ENCODE data around the gene CDH4. TPM values are rescaled to one million over a fixed set of nuclear protein-coding genes. Genes with fewer than 3 reads are reported as not detected.

Gene CDH4
- total and polyA plus RNA-seq, 2 donors (not counting 1 experiment from before 2014, with no cell fraction given), result not detected

DNA sequence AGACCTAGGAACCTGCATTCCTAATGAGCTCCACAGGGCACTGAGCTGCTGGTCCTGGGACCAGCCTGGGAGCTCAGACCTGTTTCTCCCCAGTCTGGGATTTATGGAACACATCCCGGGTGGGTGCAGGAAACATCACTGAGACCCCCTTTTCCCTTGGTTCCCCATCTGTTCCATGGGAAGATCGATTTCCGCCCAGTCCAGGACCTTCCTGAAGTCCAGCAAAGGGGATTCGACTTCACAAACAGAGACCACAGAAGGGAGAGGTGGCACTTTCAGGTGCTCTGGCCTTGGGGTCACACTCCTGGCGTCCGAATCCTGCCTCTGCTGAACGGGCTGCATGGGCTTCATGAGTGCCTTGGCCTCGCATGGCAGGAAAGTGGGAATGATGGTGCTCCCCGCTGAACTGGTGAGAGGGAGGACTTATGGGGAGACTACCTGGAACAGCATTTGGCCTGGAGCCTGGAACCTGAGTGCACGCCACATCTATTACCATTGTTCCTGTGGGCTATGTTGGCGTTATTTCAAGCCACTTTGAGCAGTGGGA is 517.3 kb downstream of the CDH4 start:
- Histone ChIP-seq H3K79me2 (ENCODE audit: control insufficient read depth, insufficient read depth, low read length) (no peaks in the 10 kb centered on the region), H3K9ac (ENCODE audit: low read length) (no peak overlapping the region), H4K20me1 (ENCODE audit: control insufficient read depth, insufficient read depth, low read length, poor library complexity, severe bottlenecking) (no peaks in the 10 kb centered on the region), H3K27ac (ENCODE audit: low read length in 2 of 2) (no peak overlapping the region), H3K36me3 (replicated peaks in 1 of 2; ENCODE audit: control extremely low read depth in 1 of 2, control insufficient read depth in 1 of 2, extremely low read depth in 1 of 2, insufficient read depth in 2 of 2, low read length in 1 of 2) (no peaks in the 10 kb centered on the region), H3K27me3 (replicated peaks in 1 of 4; ENCODE audit: control extremely low read depth in 1 of 4, control insufficient read depth in 3 of 4, insufficient read depth in 4 of 4, low read length in 3 of 4) (no peaks in the 10 kb centered on the region), H3K9me3 (ENCODE audit: control extremely low read depth in 1 of 3, control insufficient read depth in 2 of 3, insufficient read depth in 1 of 3, low read length in 2 of 3) (peaks cover 0 to 26% (median 0%) of the 10 kb centered on the region in 3 donors), H3K4me2 (replicated peaks; ENCODE audit: low read depth, low read length, poor library complexity, severe bottlenecking) (no peak overlapping the region), H3K4me1 (ENCODE audit: control insufficient read depth in 2 of 2, insufficient read depth in 2 of 2, low read length in 2 of 2) (no peaks in the 10 kb centered on the region), H3K4me3 (ENCODE audit: control extremely low read depth in 1 of 5, extremely low read depth in 1 of 5, insufficient read depth in 1 of 5, low read depth in 2 of 5, low read length in 4 of 5) (no peak overlapping the region), H2AFZ (ENCODE audit: insufficient read depth, low read depth, low read length, poor library complexity, severe bottlenecking) (no peak overlapping the region)
- Mint-ChIP-seq H3K4me1 (no peaks in the 10 kb centered on the region), H3K9me3 (ENCODE audit: insufficient read depth) (no peaks in the 10 kb centered on the region), H3K4me3 (no peak overlapping the region), H3K27me3 (no peaks in the 10 kb centered on the region), H3K27ac (no peak overlapping the region)
- TF ChIP-seq EZH2 (IDR thresholded peaks at IDR 0.05; ENCODE audit: borderline replicate concordance, insufficient read depth, low read depth, low read length, poor library complexity, severe bottlenecking), result no peak
- TF ChIP-seq, protein P1, sequence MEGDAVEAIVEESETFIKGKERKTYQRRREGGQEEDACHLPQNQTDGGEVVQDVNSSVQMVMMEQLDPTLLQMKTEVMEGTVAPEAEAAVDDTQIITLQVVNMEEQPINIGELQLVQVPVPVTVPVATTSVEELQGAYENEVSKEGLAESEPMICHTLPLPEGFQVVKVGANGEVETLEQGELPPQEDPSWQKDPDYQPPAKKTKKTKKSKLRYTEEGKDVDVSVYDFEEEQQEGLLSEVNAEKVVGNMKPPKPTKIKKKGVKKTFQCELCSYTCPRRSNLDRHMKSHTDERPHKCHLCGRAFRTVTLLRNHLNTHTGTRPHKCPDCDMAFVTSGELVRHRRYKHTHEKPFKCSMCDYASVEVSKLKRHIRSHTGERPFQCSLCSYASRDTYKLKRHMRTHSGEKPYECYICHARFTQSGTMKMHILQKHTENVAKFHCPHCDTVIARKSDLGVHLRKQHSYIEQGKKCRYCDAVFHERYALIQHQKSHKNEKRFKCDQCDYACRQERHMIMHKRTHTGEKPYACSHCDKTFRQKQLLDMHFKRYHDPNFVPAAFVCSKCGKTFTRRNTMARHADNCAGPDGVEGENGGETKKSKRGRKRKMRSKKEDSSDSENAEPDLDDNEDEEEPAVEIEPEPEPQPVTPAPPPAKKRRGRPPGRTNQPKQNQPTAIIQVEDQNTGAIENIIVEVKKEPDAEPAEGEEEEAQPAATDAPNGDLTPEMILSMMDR (IDR thresholded peaks at IDR 0.05), result no peak
- intact Hi-C loops (cut with micrococcal nuclease), result no loop called here
- ChIA-PET POLR2A (no interaction called here), CTCF (no interaction called here)
- WGBS (ENCODE audit: insufficient coverage), result 89% methylated on average over 9 of the region's 11 CpGs
- ATAC-seq (ENCODE audit: low read depth), result no peak
- no peak for DNase-seq

DNA sequence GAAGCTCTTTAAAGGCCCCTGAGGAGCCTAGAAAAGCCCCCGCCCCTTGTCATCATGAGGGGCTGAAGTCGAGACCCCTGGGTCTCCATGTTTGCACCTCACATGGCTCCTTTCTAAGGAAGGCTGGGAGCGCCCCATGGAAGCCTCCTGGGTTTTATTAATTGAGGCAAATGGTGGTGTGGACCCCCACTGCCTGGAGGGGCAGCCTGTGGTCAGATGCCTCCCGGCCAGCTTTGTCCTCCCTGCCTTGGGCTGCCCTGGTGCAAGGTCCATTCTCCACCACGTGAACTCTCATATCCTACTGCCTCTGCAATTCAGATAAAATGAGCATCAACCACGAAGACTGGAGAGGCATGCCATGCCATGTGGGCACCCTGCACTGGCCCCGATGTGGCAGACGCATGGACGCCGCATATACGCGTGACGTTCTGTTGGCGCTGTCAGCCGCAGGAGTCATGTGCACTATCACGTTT is 518.1 kb downstream of the CDH4 start:
- TF ChIP-seq EZH2 (IDR thresholded peaks at IDR 0.05; ENCODE audit: borderline replicate concordance, insufficient read depth, low read depth, low read length, poor library complexity, severe bottlenecking), result no peak
- TF ChIP-seq, protein P1 (IDR thresholded peaks at IDR 0.05), result no peak
- DNase-seq (no peak), ATAC-seq (ENCODE audit: low read depth) (no peak)
- no peak overlapping the region for H3K4me2 ChIP-seq (replicated peaks; ENCODE audit: low read depth, low read length, poor library complexity, severe bottlenecking)
- H4K20me1 ChIP-seq (ENCODE audit: control insufficient read depth, insufficient read depth, low read length, poor library complexity, severe bottlenecking), result no peaks in the 10 kb centered on the region
- WGBS (ENCODE audit: insufficient coverage), result 91% methylated on average over 14 of the region's 16 CpGs
- intact Hi-C loops (cut with micrococcal nuclease), result no loop called here
- no peak overlapping the region for H3K27ac ChIP-seq (ENCODE audit: low read length in 2 of 2)
- no peak overlapping the region for H3K9ac ChIP-seq (ENCODE audit: low read length)
- H2AFZ ChIP-seq (ENCODE audit: insufficient read depth, low read depth, low read length, poor library complexity, severe bottlenecking), result no peak overlapping the region
- no peaks in the 10 kb centered on the region for H3K79me2 ChIP-seq (ENCODE audit: control insufficient read depth, insufficient read depth, low read length)
- POLR2A ChIA-PET, result no interaction called here
- CTCF ChIA-PET, result no interaction called here
- peaks cover 0 to 23% (median 0%) of the 10 kb centered on the region in 3 donors for H3K9me3 ChIP-seq (ENCODE audit: control extremely low read depth in 1 of 3, control insufficient read depth in 2 of 3, insufficient read depth in 1 of 3, low read length in 2 of 3)
- H3K27ac Mint-ChIP-seq, result no peak overlapping the region
- no peaks in the 10 kb centered on the region for H3K27me3 Mint-ChIP-seq
- no peaks in the 10 kb centered on the region for H3K27me3 ChIP-seq (replicated peaks in 1 of 4; ENCODE audit: control extremely low read depth in 1 of 4, control insufficient read depth in 3 of 4, insufficient read depth in 4 of 4, low read length in 3 of 4)
- H3K4me3 Mint-ChIP-seq, result no peak overlapping the region
- no peaks in the 10 kb centered on the region for H3K36me3 ChIP-seq (replicated peaks in 1 of 2; ENCODE audit: control extremely low read depth in 1 of 2, control insufficient read depth in 1 of 2, extremely low read depth in 1 of 2, insufficient read depth in 2 of 2, low read length in 1 of 2)
- no peaks in the 10 kb centered on the region for H3K9me3 Mint-ChIP-seq (ENCODE audit: insufficient read depth)
- no peaks in the 10 kb centered on the region for H3K4me1 Mint-ChIP-seq
- H3K4me1 ChIP-seq (ENCODE audit: control insufficient read depth in 2 of 2, insufficient read depth in 2 of 2, low read length in 2 of 2), result no peaks in the 10 kb centered on the region
- H3K4me3 ChIP-seq (ENCODE audit: control extremely low read depth in 1 of 5, extremely low read depth in 1 of 5, insufficient read depth in 1 of 5, low read depth in 2 of 5, low read length in 4 of 5), result no peak overlapping the region

All from B cell (primary cell).